Endothelial cell of hepatic sinusoid (primary cell): ENCODE measurements around the gene AGER.

Experiments
- in situ Hi-C: cut with HindIII; loops from 2 replicates; pipeline ENCODE4 v1.10.0; 2017; ENCODE audit warnings: low sequenced_read_pairs

Gene AGER

GRCh38 chr6:32187725-32188380 is 3.8 kb upstream of the AGER start:
- in situ Hi-C loops: loop anchor here (10.0 kb wide), 1 partner anchor 73 kb away; no protein-coding TSS in a partner anchor

- in situ Hi-C loops: loop anchor here (10.0 kb wide), 1 partner anchor 72 kb away; no protein-coding TSS in a partner anchor
Observed at GRCh38 chr6:32187009-32187709, 3.1 kb upstream of the AGER start.

GRCh38 chr6:32186151-32186840 is 2.2 kb upstream of the AGER start:
- in situ Hi-C loops: loop anchor here (10.0 kb wide), 1 partner anchor 71 kb away; no protein-coding TSS in a partner anchor

GRCh38 chr6:32185681-32186131 is 1.7 kb upstream of the AGER start:
- in situ Hi-C loops: loop anchor here (10.0 kb wide), 1 partner anchor 71 kb away; no protein-coding TSS in a partner anchor

GRCh38 chr6:32183483-32184083 is 470 bp downstream of the AGER start:
- in situ Hi-C loops: loop anchor here (10.0 kb wide), 1 partner anchor 69 kb away; no protein-coding TSS in a partner anchor

GRCh38 chr6:32183030-32183429 is 1.0 kb downstream of the AGER start:
- in situ Hi-C loops: loop anchor here (10.0 kb wide), 1 partner anchor 68 kb away; no protein-coding TSS in a partner anchor

GRCh38 chr6:32182555-32182981 is 1.5 kb downstream of the AGER start:
- in situ Hi-C loops: loop anchor here (10.0 kb wide), 1 partner anchor 68 kb away; no protein-coding TSS in a partner anchor

- in situ Hi-C loops: loop anchor here (10.0 kb wide), 1 partner anchor 67 kb away; no protein-coding TSS in a partner anchor
Observed at GRCh38 chr6:32181915-32182529, 2.0 kb downstream of the AGER start.

- in situ Hi-C loops: loop anchor here (10.0 kb wide), 1 partner anchor 66 kb away; no protein-coding TSS in a partner anchor
Observed at GRCh38 chr6:32181148-32181702, 2.8 kb downstream of the AGER start.

- in situ Hi-C loops: loop anchor here (10.0 kb wide), 1 partner anchor 65 kb away; no protein-coding TSS in a partner anchor
Observed at GRCh38 chr6:32179766-32180405, 4.2 kb downstream of the AGER start.

GRCh38 chr6:32178547-32179440 is 5.3 kb downstream of the AGER start:
- in situ Hi-C loops: no loop called here

- in situ Hi-C loops: no loop called here
Observed at GRCh38 chr6:32177788-32178546, 6.1 kb downstream of the AGER start, which contains the start of gene RNF5. Gene RNF5, plus strand, starts transcription at chr6:32178405. Its CDS starts 107 bp downstream, at chr6:32178512.

GRCh38 chr6:32177183-32177787 is 6.8 kb downstream of the AGER start:
- in situ Hi-C loops: no loop called here

- in situ Hi-C loops: no loop called here
Observed at GRCh38 chr6:32176476-32177182, 7.4 kb downstream of the AGER start.

- in situ Hi-C loops: no loop called here
Observed at GRCh38 chr6:32175711-32176475, 8.2 kb downstream of the AGER start, which contains the start of gene AGPAT1. Gene AGPAT1, minus strand, starts transcription at chr6:32176084. Its CDS starts 4,588 bp downstream, at chr6:32171496.

- in situ Hi-C loops: no loop called here
Observed at GRCh38 chr6:32175322-32175710, 8.7 kb downstream of the AGER start.
